Endothelial cell of umbilical vein (primary cell): Measurements from ENCODE around the gene NME4.
"Not testable (repeated sequence)": the region's sequence is repeated elsewhere in the genome, so short reads cannot be mapped to it uniquely, and the experiment has no call there.

Experiments used
- CTCF ChIP-seq, 2 donors: IDR thresholded peaks; 1 replicate in 1 of 2; 2 replicates in 1 of 2; pipeline ENCODE4 v1.5.1; 2011; ENCODE audit warnings: low read length in 2 of 2, mild to moderate bottlenecking in 2 of 2, moderate library complexity in 2 of 2, control low read depth in 1 of 2, inconsistent platforms in 1 of 2, low read depth in 1 of 2; ENCODE audit not compliant: insufficient read depth in 1 of 2; ENCODE audit errors: extremely low read depth in 1 of 2
- POLR2AphosphoS5 ChIP-seq: IDR thresholded peaks from 2 replicates; pipeline ENCODE4 v1.6.1; 2012; ENCODE audit warnings: low read depth, mild to moderate bottlenecking, control low read depth, low read length, moderate library complexity; ENCODE audit not compliant: insufficient read depth

GRCh38 chr16:387761-388666 lies 9.0 kb upstream of the NME4 start:
- not testable (repeated sequence) for TF ChIP-seq POLR2AphosphoS5; CTCF (IDR thresholded peaks at IDR 0.05; ENCODE audit: extremely low read depth in 1 of 2, insufficient read depth in 1 of 2, low read depth in 1 of 2, low read length in 2 of 2)
